ENCODE measurements around the gene NKAIN4. TPM values are rescaled to one million over a fixed set of nuclear protein-coding genes. Genes with fewer than 3 reads are reported as not detected.

Gene NKAIN4
- total RNA-seq, 1 experiment from 2014 or later, result not detected

DNA sequence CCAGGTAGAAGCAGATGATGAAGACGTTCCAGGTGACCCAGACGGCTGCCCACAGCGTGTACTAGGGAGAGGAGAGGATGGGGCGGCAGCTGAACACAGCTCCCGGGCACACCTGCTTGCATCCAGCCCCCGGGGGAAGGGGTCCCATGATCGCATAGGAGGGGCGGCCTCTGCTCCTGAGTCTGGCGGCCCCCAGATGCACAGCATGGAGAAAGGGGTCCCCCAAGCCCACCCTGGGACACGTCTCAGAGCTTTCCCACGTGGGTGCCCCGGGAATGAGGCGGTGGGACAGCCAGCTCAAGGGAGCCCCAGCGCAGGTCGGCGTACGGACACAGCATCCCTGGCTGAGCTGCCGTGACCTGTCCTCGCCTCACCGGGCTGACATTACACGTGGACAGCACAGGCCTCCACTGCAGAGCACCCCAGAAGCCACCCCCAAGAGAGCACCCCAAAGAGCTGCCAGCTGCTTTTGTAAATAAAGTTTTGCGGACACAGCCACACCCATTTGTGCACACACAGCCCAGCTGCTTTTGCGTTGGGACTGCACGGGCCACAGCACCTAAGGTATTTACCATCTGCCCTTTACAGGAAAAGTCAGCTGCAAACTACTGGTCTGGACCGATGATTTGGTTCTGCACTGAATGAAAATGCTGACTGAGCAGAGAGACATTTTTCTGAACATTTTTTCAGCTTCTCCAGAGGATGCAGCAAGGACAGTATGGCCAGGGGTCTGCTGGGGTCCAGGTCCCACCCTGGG is 5.2 kb downstream of the NKAIN4 start:
- H3K27ac Mint-ChIP-seq (ENCODE audit: unreplicated experiment), result no peak overlapping the region
- intact Hi-C loops (cut with micrococcal nuclease; ENCODE audit: unreplicated experiment), result no loop called here
- TF ChIP-seq, protein P1, sequence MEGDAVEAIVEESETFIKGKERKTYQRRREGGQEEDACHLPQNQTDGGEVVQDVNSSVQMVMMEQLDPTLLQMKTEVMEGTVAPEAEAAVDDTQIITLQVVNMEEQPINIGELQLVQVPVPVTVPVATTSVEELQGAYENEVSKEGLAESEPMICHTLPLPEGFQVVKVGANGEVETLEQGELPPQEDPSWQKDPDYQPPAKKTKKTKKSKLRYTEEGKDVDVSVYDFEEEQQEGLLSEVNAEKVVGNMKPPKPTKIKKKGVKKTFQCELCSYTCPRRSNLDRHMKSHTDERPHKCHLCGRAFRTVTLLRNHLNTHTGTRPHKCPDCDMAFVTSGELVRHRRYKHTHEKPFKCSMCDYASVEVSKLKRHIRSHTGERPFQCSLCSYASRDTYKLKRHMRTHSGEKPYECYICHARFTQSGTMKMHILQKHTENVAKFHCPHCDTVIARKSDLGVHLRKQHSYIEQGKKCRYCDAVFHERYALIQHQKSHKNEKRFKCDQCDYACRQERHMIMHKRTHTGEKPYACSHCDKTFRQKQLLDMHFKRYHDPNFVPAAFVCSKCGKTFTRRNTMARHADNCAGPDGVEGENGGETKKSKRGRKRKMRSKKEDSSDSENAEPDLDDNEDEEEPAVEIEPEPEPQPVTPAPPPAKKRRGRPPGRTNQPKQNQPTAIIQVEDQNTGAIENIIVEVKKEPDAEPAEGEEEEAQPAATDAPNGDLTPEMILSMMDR (IDR thresholded peaks at IDR 0.05; ENCODE audit: unreplicated experiment), result no peak
- no TSS peak for BruUV-seq (replicated peaks)
- H3K27me3 Mint-ChIP-seq (ENCODE audit: unreplicated experiment), result peaks cover 90% of the 10 kb centered on the region
- no peak overlapping the region for H3K4me3 Mint-ChIP-seq (ENCODE audit: low read depth, unreplicated experiment)
- no peaks in the 10 kb centered on the region for H3K4me1 Mint-ChIP-seq (ENCODE audit: low read depth, unreplicated experiment)
- no peak for DNase-seq
- no peaks in the 10 kb centered on the region for H3K36me3 Mint-ChIP-seq (ENCODE audit: insufficient read depth, unreplicated experiment)
- H3K9me3 Mint-ChIP-seq (ENCODE audit: low read depth, unreplicated experiment), result peaks cover 3% of the 10 kb centered on the region
- CTCF ChIA-PET, result interaction anchor here (0.7 to 5.2 kb wide), 3 partner anchors 11 to 33 kb away, joined by 4 to 18 read pairs (median 8); no protein-coding TSS in a partner anchor

DNA sequence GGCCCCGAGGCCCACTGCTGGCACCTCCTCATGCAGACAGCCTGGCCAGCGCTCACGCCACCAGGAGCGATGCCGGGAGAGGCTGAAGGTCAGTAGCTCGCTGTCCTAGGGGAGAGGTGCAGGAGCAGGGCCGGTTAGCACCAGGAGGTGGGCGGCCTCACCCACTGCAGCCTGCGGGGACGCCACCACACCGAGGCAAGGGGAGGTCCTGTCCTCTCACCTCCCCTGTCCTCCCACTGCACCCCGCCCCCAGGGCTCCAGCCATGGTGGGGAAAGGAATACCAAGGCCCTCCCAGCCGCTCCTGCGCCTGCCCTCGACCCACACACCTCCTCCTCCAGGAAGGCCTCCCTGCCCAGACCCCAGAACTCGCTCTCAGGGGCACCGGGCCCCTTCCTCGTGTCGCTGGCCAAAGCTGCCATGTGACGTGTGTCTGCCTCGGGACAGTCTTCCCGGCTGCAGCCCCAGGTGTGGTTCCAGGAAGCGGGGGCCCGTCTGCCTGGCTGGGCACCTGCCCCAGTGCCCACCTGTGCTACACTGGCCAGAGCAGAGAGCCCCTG is 6.5 kb downstream of the NKAIN4 start:
- intact Hi-C loops (cut with micrococcal nuclease; ENCODE audit: unreplicated experiment), result no loop called here
- no TSS peak for BruUV-seq (replicated peaks)
- no peak for DNase-seq
- TF ChIP-seq, protein P1 (IDR thresholded peaks at IDR 0.05; ENCODE audit: unreplicated experiment), result no peak
- CTCF ChIA-PET, result interaction anchor here (0.6 to 5.2 kb wide), 3 partner anchors 9 to 246 kb away, joined by 3 to 18 read pairs (median 6); no protein-coding TSS in a partner anchor
- H3K9me3 Mint-ChIP-seq (ENCODE audit: low read depth, unreplicated experiment), result peaks cover 3% of the 10 kb centered on the region
- no peaks in the 10 kb centered on the region for H3K36me3 Mint-ChIP-seq (ENCODE audit: insufficient read depth, unreplicated experiment)
- no peaks in the 10 kb centered on the region for H3K4me1 Mint-ChIP-seq (ENCODE audit: low read depth, unreplicated experiment)
- H3K27ac Mint-ChIP-seq (ENCODE audit: unreplicated experiment), result no peak overlapping the region
- peaks cover 95% of the 10 kb centered on the region for H3K27me3 Mint-ChIP-seq (ENCODE audit: unreplicated experiment)
- no peak overlapping the region for H3K4me3 Mint-ChIP-seq (ENCODE audit: low read depth, unreplicated experiment)

DNA sequence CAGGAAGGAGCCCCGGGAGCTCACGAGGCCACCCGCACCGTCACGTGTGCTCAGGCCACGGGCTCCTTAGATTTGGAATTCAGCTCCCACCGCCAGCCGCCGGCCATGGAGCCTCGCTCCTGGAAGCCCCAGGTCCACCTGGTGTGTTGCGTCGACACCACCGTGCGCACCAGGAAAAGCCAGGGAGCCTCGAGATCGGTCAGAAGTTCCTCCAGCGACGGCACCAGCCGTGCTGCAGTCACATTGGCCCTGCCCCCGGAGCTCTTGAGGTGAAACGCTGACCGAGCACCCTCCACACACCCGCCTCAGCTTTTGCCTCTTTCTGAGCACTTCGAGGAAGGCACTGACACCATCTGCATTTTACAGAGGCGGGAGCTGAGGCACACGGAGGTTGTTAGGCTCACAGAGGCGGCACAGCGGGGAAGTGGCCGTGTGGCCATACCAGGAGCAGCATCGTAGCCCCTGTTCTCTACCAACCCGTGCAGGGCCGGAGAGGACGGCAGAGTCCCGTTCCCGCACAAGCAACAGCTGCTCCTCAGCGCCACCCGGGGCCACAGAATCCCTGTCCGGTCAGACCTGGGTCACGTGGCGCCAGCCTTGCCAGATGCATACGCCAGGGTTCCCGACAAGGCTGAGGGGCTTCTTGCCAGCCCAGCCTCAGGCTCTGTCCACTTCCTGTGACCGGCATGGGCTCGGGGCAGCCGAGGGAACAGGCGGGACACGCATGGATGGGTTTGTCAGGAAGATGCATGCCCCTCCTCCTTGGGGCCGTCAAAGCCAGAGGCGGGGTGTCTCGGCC is 7.6 kb downstream of the NKAIN4 start:
- Mint-ChIP-seq H3K4me3 (ENCODE audit: low read depth, unreplicated experiment) (no peak overlapping the region), H3K27ac (ENCODE audit: unreplicated experiment) (no peak overlapping the region), H3K27me3 (ENCODE audit: unreplicated experiment) (peaks cover 95% of the 10 kb centered on the region), H3K4me1 (ENCODE audit: low read depth, unreplicated experiment) (no peaks in the 10 kb centered on the region), H3K9me3 (ENCODE audit: low read depth, unreplicated experiment) (peaks cover 3% of the 10 kb centered on the region), H3K36me3 (ENCODE audit: insufficient read depth, unreplicated experiment) (no peaks in the 10 kb centered on the region)
- intact Hi-C loops (cut with micrococcal nuclease; ENCODE audit: unreplicated experiment), result no loop called here
- CTCF ChIA-PET, result interaction anchor here (0.6 to 5.2 kb wide), 6 partner anchors 8 to 131 kb away, joined by 3 to 18 read pairs (median 4); no protein-coding TSS in a partner anchor
- no TSS peak for BruUV-seq (replicated peaks)
- DNase-seq, result peak; percentile 52
- TF ChIP-seq, protein P1 (IDR thresholded peaks at IDR 0.05; ENCODE audit: unreplicated experiment), result no peak

DNA sequence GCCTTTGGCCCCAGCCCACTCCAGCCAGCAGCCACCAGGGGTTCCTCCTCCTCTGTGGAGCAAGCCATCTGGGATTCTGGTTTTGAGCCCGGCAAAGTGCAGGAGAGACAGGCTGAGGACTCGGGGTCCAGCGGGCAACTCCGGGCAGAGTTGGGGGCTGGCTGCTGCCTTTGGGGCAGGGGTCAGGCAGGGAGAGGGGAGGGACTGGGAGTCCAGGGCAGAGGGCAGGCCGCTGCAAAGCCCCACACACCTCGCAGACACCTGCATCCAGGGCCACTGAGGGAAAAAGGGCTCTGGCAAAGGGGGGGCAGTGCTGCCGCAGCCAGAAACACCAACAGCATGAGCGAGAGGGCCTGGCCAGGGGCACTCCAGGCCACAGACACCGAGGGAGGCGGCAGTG is 9.8 kb downstream of the NKAIN4 start:
- TF ChIP-seq, protein P1 (IDR thresholded peaks at IDR 0.05; ENCODE audit: unreplicated experiment), result no peak
- Mint-ChIP-seq H3K36me3 (ENCODE audit: insufficient read depth, unreplicated experiment) (no peaks in the 10 kb centered on the region), H3K4me3 (ENCODE audit: low read depth, unreplicated experiment) (no peak overlapping the region), H3K27me3 (ENCODE audit: unreplicated experiment) (peaks cover 80% of the 10 kb centered on the region), H3K4me1 (ENCODE audit: low read depth, unreplicated experiment) (no peaks in the 10 kb centered on the region), H3K27ac (ENCODE audit: unreplicated experiment) (no peak overlapping the region), H3K9me3 (ENCODE audit: low read depth, unreplicated experiment) (no peaks in the 10 kb centered on the region)
- no TSS peak for BruUV-seq (replicated peaks)
- DNase-seq, result no peak
- intact Hi-C loops (cut with micrococcal nuclease; ENCODE audit: unreplicated experiment), result no loop called here
- CTCF ChIA-PET, result interaction anchor here (5.2 kb wide), 1 partner anchor 20 kb away, joined by 18 read pairs; no protein-coding TSS in a partner anchor
